Testis (tissue), 2 donors: Measurements from ENCODE around the gene MOG.

ENCODE experiments used
- POLR2A ChIP-seq: fragments of 450-650 bp; IDR thresholded peaks from one replicate; pipeline ENCODE4 v1.6.1; 2017; ENCODE audit warnings: antibody characterized with exemption, mild to moderate bottlenecking, moderate library complexity
- TF ChIP-seq, protein P1 (sequence below), 3 experiments: fragments of 450-650 bp in 2 of 3; fragments of 200-600 bp in 1 of 3; sonication (generic) in 1 of 3; IDR thresholded peaks; one replicate each; pipeline ENCODE4 v1.5.1; 2016 to 2019; ENCODE audit warnings: antibody characterized with exemption in 3 of 3, mild to moderate bottlenecking in 2 of 3, moderate library complexity in 1 of 3

- TF ChIP-seq, protein P1, sequence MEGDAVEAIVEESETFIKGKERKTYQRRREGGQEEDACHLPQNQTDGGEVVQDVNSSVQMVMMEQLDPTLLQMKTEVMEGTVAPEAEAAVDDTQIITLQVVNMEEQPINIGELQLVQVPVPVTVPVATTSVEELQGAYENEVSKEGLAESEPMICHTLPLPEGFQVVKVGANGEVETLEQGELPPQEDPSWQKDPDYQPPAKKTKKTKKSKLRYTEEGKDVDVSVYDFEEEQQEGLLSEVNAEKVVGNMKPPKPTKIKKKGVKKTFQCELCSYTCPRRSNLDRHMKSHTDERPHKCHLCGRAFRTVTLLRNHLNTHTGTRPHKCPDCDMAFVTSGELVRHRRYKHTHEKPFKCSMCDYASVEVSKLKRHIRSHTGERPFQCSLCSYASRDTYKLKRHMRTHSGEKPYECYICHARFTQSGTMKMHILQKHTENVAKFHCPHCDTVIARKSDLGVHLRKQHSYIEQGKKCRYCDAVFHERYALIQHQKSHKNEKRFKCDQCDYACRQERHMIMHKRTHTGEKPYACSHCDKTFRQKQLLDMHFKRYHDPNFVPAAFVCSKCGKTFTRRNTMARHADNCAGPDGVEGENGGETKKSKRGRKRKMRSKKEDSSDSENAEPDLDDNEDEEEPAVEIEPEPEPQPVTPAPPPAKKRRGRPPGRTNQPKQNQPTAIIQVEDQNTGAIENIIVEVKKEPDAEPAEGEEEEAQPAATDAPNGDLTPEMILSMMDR (IDR thresholded peaks at IDR 0.05), result no peak
- TF ChIP-seq POLR2A, result no peak
These were observed 36.3 kb upstream of the MOG start for GRCh38 chr6:29620630-29621029.
